NB4 (cell line): ENCODE results near the gene GPD1L.

Source experiments
- CTCF ChIP-seq: IDR thresholded peaks from one replicate; pipeline ENCODE4 v1.5.1; 2012; ENCODE audit warnings: low read depth, low read length
- MAX ChIP-seq: IDR thresholded peaks from 2 replicates; pipeline ENCODE4 v1.6.1; 2011; ENCODE audit warnings: low read depth, low read length
- POLR2A ChIP-seq: IDR thresholded peaks from 2 replicates; pipeline ENCODE4 v1.6.1; 2011; ENCODE audit warnings: mild to moderate bottlenecking; ENCODE audit not compliant: insufficient read length; ENCODE audit errors: extremely low read depth

GRCh38 chr3:32093204-32093603 lies 13.2 kb upstream of the GPD1L start:
- TF ChIP-seq CTCF (no peak), POLR2A (no peak), MAX (no peak)
